GM06990 (cell line): ENCODE results near the gene MED25.

Source experiments
- DNase-seq: peaks from one replicate; pipeline ENCODE4 v3.0.0-alpha.2; 2011; ENCODE audit not compliant: insufficient read length; ENCODE audit errors: extremely low read depth
- H3K27me3 ChIP-seq: replicated peaks from 2 replicates; pipeline ENCODE4 v1.6.0; 2011; ENCODE audit warnings: low read length; ENCODE audit not compliant: control insufficient read depth, insufficient read depth
- H3K36me3 ChIP-seq: 2 replicates; pipeline ENCODE4 v1.5.1; 2011; ENCODE audit warnings: low read length; ENCODE audit not compliant: control insufficient read depth, insufficient read depth
- H3K4me3 ChIP-seq: replicated peaks from 2 replicates; pipeline ENCODE4 v1.5.1; 2011; ENCODE audit warnings: low read depth, mild to moderate bottlenecking, control low read depth, low read length
- TF ChIP-seq, protein P1 (sequence below): IDR thresholded peaks from 2 replicates; pipeline ENCODE4 v1.5.1; 2011; ENCODE audit warnings: low read length, control low read depth, mild to moderate bottlenecking, inconsistent platforms; ENCODE audit not compliant: insufficient read depth, poor library complexity, severe bottlenecking

Gene MED25

DNA sequence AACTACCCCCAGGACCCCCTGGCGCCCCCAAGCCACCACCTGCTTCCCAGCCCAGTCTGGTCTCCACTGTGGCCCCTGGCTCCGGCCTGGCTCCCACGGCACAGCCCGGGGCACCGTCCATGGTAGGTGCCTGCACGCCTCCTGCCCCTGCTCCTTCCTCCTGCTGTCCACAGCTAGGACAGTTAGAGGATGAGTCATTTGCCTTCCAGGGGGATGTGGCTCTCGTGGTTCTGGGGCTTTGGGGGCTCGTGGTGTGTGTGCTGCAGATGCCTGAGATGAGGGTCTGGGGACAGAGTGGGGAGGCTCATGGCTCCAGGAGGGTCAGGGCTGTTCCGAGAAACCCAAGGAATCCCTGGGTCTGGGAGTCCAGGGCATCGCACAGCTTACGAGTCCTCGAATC is 12.7 kb downstream of the MED25 start:
- H3K36me3 ChIP-seq = peaks cover 37% of the 10 kb centered on the region
- TF ChIP-seq, protein P1, sequence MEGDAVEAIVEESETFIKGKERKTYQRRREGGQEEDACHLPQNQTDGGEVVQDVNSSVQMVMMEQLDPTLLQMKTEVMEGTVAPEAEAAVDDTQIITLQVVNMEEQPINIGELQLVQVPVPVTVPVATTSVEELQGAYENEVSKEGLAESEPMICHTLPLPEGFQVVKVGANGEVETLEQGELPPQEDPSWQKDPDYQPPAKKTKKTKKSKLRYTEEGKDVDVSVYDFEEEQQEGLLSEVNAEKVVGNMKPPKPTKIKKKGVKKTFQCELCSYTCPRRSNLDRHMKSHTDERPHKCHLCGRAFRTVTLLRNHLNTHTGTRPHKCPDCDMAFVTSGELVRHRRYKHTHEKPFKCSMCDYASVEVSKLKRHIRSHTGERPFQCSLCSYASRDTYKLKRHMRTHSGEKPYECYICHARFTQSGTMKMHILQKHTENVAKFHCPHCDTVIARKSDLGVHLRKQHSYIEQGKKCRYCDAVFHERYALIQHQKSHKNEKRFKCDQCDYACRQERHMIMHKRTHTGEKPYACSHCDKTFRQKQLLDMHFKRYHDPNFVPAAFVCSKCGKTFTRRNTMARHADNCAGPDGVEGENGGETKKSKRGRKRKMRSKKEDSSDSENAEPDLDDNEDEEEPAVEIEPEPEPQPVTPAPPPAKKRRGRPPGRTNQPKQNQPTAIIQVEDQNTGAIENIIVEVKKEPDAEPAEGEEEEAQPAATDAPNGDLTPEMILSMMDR = no peak
- H3K4me3 ChIP-seq = no peak overlapping the region
- no peak for DNase-seq
- no peaks in the 10 kb centered on the region for H3K27me3 ChIP-seq

DNA sequence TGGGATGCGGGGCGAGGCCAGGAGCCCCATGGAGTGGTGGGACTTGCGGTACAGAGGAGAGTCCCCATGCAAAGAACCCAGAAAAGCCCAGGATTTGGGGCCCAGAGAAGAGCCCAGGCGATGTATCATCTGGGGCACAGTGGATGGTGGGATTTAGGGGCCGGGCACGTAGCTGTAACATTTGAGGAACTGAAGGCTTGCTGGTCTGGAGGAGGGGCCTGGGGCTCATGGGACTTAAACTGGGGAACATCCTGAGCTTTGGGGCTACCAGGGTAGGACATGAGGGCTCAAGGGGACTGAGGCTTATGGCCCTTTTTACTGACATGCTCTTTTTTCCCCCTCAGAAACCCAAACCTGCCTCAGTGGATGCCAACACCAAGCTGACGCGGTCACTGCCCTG is 13.5 kb downstream of the MED25 start:
- H3K36me3 ChIP-seq = peaks cover 40% of the 10 kb centered on the region
- no peak overlapping the region for H3K4me3 ChIP-seq
- H3K27me3 ChIP-seq = no peaks in the 10 kb centered on the region
- TF ChIP-seq, protein P1 = no peak
- DNase-seq = no peak

DNA sequence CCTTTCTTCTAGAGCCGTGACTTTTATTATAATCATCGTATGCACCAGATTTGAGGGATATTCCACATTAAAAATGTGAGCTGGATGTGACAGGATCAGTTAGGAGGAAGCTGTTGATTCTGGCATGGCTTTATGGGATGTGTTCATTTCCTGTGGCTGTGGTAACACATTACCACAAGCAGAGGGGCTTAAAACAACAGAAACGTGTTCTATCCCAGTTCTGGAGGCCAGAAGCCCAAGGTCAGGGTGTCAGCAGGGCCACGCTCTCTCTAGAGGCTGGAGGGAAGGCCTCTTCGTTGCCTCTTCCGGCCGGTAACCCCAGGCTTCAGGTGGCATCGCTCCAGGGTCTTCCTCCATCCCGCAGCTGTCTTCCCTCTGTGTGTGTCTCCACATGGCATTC is 14.5 kb downstream of the MED25 start:
- Histone ChIP-seq H3K36me3 (peaks cover 44% of the 10 kb centered on the region), H3K27me3 (no peaks in the 10 kb centered on the region), H3K4me3 (no peak overlapping the region)
- TF ChIP-seq, protein P1 = no peak
- DNase-seq = no peak

DNA sequence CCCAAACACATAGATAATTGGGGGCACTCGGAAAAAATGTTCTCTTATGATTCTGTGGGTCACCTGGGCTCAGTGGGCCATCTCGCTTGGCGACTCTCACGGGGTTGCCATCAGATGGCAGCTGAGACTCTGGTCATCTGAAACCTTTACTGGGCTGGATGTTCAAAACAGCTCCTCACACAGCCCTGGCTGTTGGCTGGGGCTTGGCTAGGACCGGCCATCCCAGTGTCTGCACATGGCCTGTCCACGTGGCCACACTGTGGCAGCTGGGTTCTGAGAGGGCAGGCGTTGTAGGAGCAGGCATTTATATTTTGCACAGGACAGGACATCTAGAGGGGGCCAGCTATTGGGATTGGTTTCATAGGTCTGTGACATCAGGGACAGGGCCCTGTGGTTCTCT is 15.5 kb downstream of the MED25 start:
- H3K4me3 ChIP-seq = no peak overlapping the region
- no peaks in the 10 kb centered on the region for H3K27me3 ChIP-seq
- TF ChIP-seq, protein P1 = no peak
- no peak for DNase-seq
- peaks cover 45% of the 10 kb centered on the region for H3K36me3 ChIP-seq

DNA sequence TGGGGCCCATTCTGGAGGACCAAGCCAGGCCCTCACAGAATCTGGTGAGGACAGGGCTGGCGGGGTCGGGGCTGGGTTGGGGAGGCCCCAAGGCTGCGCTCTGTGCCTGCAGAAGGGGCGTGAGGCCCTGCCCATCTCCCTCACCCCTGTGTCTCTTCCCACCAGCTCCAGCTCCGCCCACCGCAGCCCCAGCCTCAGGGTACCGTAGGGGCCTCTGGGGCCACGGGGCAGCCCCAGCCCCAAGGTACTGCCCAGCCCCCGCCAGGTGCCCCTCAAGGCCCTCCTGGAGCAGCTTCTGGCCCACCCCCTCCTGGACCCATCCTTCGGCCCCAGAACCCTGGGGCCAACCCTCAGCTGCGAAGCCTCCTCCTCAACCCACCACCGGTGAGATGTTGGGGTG is 17.5 kb downstream of the MED25 start:
- H3K27me3 ChIP-seq = no peaks in the 10 kb centered on the region
- H3K36me3 ChIP-seq = peaks cover 49% of the 10 kb centered on the region

More for the DNA sequence above, 17.5 kb downstream of the MED25 start:
- no peak overlapping the region for H3K4me3 ChIP-seq
- TF ChIP-seq, protein P1 = no peak
- DNase-seq = no peak
